Sigmoid colon (tissue), 7 donors: ENCODE measurements around the gene FGF12. TPM values are rescaled to one million over a fixed set of nuclear protein-coding genes. Genes with fewer than 3 reads are reported as not detected.

Source experiments
- DNase-seq: peaks from one replicate; pipeline ENCODE4 v3.0.0-alpha.2; 2019
- H3K27ac ChIP-seq, 4 donors: fragments of 200-600 bp; sonication (generic); one replicate each; pipeline ENCODE4 v1.5.1; 2016 to 2019; ENCODE audit warnings: mild to moderate bottlenecking in 1 of 4
- H3K27me3 ChIP-seq, 3 donors: fragments of 200-600 bp; sonication (generic); one replicate each; pipeline ENCODE4 v1.5.1; 2019; ENCODE audit warnings: mild to moderate bottlenecking in 1 of 3
- H3K36me3 ChIP-seq, 4 donors: fragments of 200-600 bp; sonication (generic); one replicate each; pipeline ENCODE4 v1.5.1; 2016 to 2019
- H3K4me1 ChIP-seq, 4 donors: fragments of 200-600 bp; sonication (generic); one replicate each; pipeline ENCODE4 v1.5.1; 2017 to 2019
- H3K4me3 ChIP-seq, 4 donors: fragments of 200-600 bp; sonication (generic); one replicate each; pipeline ENCODE4 v1.5.1; 2017 to 2019; ENCODE audit warnings: mild to moderate bottlenecking in 2 of 4, moderate library complexity in 1 of 4
- H3K9me3 ChIP-seq, 4 donors: fragments of 200-600 bp in 3 of 4; sonication (generic) in 3 of 4; one replicate each; pipeline versions ENCODE4 v1.5.1 to v1.6.1; 2013 to 2019
- EP300 ChIP-seq, 4 donors: sonication (generic); formaldehyde crosslinking; IDR thresholded peaks; one replicate each; pipeline ENCODE4 v1.6.1; 2017; ENCODE audit warnings: antibody characterized with exemption in 4 of 4
- POLR2A ChIP-seq, 2 donors: fragments of 450-650 bp; IDR thresholded peaks; one replicate each; pipeline ENCODE4 v1.6.1; 2016; ENCODE audit warnings: antibody characterized with exemption in 2 of 2, mild to moderate bottlenecking in 2 of 2, moderate library complexity in 2 of 2
- POLR2AphosphoS5 ChIP-seq, 4 donors: sonication (generic); formaldehyde crosslinking; IDR thresholded peaks; one replicate each; pipeline ENCODE4 v1.6.1; 2017; ENCODE audit warnings: antibody characterized with exemption in 4 of 4
- WGBS, 2 donors: extraction: QIAGEN DNeasy Blood & Tissue Kit; methylation state at CpG; one replicate each; pipeline ENCODE4 v1.1.7; 2013; 5-methylcytosine and 5-hydroxymethylcytosine counted together
- intact Hi-C: fragments of 100-400 bp; cut with DNase I; formaldehyde crosslinking; loops from one replicate; pipeline ENCODE4 v1.15.1; 2023
- polyA plus RNA-seq, 3 donors: library from polyadenylated mRNA; stranded (reverse); fragments of 200-250 nt; gene quantifications; one replicate each; pipeline ENCODE4 v1.2.3, GENCODE V29; 2013
- total RNA-seq, 4 donors: library from RNA; depleted of rRNA; stranded (reverse); fragments of >200 nt; gene quantifications; one replicate each; pipeline ENCODE4 v1.1.0, GENCODE V29; 2016
- TF ChIP-seq, protein P1 (sequence below), 4 experiments: fragments of 450-650 bp in 3 of 4; fragments of 200-600 bp in 1 of 4; IDR thresholded peaks; one replicate each; pipeline ENCODE4 v1.5.1; 2016 to 2019; ENCODE audit warnings: antibody characterized with exemption in 4 of 4, mild to moderate bottlenecking in 3 of 4, moderate library complexity in 2 of 4
- donor health status: healthy with polysubstance abuse.
- donor health status: Bipolar disorder and iron deficiency.
- donor health status: healthy.

FGF12 gene
- total and polyA plus RNA-seq, 7 donors = 0.32 to 7.8 (median 1.8) TPM

DNA sequence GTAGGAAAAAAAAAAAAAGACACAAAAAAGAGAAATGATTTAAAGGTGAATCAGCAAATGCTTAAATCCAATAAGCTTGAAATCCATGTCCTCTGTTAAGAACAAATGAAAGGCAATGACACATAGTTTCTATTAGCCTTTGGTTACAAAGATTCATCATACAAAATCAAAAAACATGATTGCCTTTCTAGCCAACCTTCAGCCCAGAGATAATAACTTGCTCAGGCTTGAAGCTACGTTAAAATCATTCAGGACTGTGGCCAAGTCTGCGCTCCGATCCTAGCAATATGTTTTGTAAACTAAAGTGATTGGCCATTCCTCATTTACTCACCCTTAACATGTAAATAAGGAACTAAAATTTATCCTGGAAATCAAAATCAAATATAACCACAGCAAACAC lies 556.7 kb downstream of the FGF12 start:
- Histone ChIP-seq H3K36me3 (no peaks in the 10 kb centered on the region), H3K4me3 (no peak overlapping the region), H3K4me1 (no peaks in the 10 kb centered on the region), H3K27ac (no peak overlapping the region), H3K27me3 (no peaks in the 10 kb centered on the region), H3K9me3 (no peaks in the 10 kb centered on the region)
- 39 to 80% methylated on average over 3 of the region's 3 CpGs for WGBS, 2 donors
- intact Hi-C loops = no loop called here
- no peak for DNase-seq
- no peak for TF ChIP-seq POLR2A (IDR thresholded peaks at IDR 0.05)
- TF ChIP-seq, protein P1, sequence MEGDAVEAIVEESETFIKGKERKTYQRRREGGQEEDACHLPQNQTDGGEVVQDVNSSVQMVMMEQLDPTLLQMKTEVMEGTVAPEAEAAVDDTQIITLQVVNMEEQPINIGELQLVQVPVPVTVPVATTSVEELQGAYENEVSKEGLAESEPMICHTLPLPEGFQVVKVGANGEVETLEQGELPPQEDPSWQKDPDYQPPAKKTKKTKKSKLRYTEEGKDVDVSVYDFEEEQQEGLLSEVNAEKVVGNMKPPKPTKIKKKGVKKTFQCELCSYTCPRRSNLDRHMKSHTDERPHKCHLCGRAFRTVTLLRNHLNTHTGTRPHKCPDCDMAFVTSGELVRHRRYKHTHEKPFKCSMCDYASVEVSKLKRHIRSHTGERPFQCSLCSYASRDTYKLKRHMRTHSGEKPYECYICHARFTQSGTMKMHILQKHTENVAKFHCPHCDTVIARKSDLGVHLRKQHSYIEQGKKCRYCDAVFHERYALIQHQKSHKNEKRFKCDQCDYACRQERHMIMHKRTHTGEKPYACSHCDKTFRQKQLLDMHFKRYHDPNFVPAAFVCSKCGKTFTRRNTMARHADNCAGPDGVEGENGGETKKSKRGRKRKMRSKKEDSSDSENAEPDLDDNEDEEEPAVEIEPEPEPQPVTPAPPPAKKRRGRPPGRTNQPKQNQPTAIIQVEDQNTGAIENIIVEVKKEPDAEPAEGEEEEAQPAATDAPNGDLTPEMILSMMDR (IDR thresholded peaks at IDR 0.05) = no peak
- TF ChIP-seq POLR2AphosphoS5 (IDR thresholded peaks at IDR 0.05) = no peak
- TF ChIP-seq EP300 (IDR thresholded peaks at IDR 0.05) = no peak

DNA sequence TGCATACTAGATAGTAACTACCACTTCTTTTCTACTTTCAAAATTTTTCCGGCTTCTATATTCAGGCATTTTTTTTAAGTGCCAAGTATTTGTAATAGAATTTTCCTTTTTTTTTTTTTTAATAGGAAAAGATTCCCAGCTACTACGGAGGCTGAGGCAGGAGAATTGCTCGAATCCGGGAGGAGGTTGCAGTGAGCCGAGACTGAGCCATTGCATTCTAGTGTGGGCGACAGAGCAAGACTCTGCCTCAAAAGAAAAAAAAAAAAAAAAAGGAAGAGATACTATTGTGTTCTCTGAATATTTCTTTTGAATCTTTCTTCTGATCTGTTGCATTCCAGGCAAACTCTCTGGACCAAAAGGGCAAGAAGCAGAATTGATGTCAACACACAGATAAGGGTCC lies 557.3 kb downstream of the FGF12 start:
- H3K4me3 ChIP-seq = no peak overlapping the region
- H3K36me3 ChIP-seq = no peaks in the 10 kb centered on the region
- no peaks in the 10 kb centered on the region for H3K4me1 ChIP-seq
- intact Hi-C loops = no loop called here
- H3K27me3 ChIP-seq = no peaks in the 10 kb centered on the region
- H3K9me3 ChIP-seq = no peaks in the 10 kb centered on the region
- DNase-seq = no peak
- no peak overlapping the region for H3K27ac ChIP-seq
- no peak for TF ChIP-seq POLR2AphosphoS5 (IDR thresholded peaks at IDR 0.05)
- TF ChIP-seq, protein P1 (IDR thresholded peaks at IDR 0.05) = no peak
- TF ChIP-seq POLR2A (IDR thresholded peaks at IDR 0.05) = no peak
- TF ChIP-seq EP300 (IDR thresholded peaks at IDR 0.05) = no peak
- 90 to 92% methylated on average over 6 of the region's 6 CpGs for WGBS, 2 donors

DNA sequence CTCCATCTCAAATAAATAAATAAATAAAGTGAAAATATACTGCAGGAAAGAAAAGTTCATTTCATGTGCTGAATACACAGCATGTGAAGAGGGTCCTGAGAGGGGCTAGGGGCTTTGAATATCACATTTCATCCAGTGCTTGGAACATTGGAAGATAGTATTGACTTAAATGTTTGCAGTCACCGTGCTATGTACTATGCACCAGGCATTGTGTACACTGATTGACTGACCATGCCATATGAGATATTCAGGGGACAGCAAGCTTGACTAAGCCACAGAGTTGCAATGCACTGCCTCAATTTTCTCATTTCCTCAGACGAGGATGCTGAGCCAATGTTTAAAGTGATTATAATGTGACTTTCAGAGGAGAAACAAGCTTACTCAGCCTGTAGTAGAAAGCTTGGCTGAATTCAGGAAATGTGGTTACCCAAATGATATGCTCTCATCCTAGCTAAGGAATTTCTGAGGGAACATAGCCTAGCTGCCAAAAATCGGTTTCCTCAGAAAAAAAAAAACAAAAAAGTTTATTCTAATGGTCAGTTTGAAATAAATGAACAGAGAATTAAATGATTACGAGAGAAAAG lies 557.9 kb downstream of the FGF12 start:
- Histone ChIP-seq H3K27ac (no peak overlapping the region), H3K4me1 (no peaks in the 10 kb centered on the region), H3K9me3 (no peaks in the 10 kb centered on the region), H3K36me3 (no peaks in the 10 kb centered on the region), H3K27me3 (no peaks in the 10 kb centered on the region), H3K4me3 (no peak overlapping the region)
- 67 to 79% methylated on average over 4 of the region's 4 CpGs for WGBS, 2 donors
- intact Hi-C loops = no loop called here
- TF ChIP-seq EP300 (IDR thresholded peaks at IDR 0.05) = no peak
- TF ChIP-seq POLR2A (IDR thresholded peaks at IDR 0.05) = no peak
- TF ChIP-seq, protein P1 (IDR thresholded peaks at IDR 0.05) = no peak
- TF ChIP-seq POLR2AphosphoS5 (IDR thresholded peaks at IDR 0.05) = no peak
- no peak for DNase-seq

DNA sequence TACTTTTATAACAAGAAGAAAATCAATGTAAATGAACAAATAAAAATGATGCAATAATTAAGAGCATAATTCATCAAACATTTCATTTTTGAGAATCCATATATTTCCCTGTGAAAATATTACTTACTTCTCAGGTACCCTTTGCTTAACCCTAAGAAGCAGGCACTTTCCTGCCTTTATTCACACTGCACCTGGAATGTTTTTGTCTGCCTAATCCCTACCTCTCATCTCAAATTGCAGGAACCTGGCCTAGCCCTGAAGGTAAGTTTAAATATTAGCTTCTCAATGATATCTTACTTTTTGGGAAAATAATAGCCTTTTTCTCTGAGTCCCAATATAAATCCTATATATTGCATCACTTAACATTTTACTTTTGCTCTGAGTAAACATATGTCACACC lies 559.1 kb downstream of the FGF12 start:
- H3K27ac ChIP-seq = no peak overlapping the region
- H3K36me3 ChIP-seq = no peaks in the 10 kb centered on the region
- no peak overlapping the region for H3K4me3 ChIP-seq
- H3K9me3 ChIP-seq = no peaks in the 10 kb centered on the region
- intact Hi-C loops = no loop called here
- no peaks in the 10 kb centered on the region for H3K4me1 ChIP-seq
- TF ChIP-seq, protein P1 (IDR thresholded peaks at IDR 0.05) = no peak
- TF ChIP-seq POLR2AphosphoS5 (IDR thresholded peaks at IDR 0.05) (no peak), POLR2A (IDR thresholded peaks at IDR 0.05) (no peak), EP300 (IDR thresholded peaks at IDR 0.05) (no peak)
- no peak for DNase-seq
- H3K27me3 ChIP-seq = no peaks in the 10 kb centered on the region

DNA sequence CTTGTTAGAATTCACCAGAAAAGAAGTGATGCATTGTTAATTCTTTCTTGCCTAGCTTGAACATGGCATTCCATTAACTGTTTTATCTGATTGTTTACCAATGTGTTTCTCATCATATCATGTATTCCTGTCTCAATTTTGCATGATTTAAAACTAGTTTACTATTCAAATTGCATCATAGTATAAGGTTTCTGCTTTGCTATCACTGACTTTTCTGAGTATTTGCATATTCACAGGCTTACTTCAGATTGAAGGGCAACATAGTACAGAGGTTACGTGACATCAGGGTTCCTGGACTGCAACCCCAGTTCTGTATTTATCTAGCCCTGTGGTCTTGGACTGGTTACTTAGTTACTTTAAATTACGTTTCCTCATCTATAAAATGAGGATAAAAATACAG lies 561.8 kb downstream of the FGF12 start:
- TF ChIP-seq EP300 (IDR thresholded peaks at IDR 0.05) (no peak), POLR2A (IDR thresholded peaks at IDR 0.05) (no peak), POLR2AphosphoS5 (IDR thresholded peaks at IDR 0.05) (no peak)
- TF ChIP-seq, protein P1 (IDR thresholded peaks at IDR 0.05) = no peak
- WGBS, 2 donors = 52 to 75% methylated on average over 2 of the region's 2 CpGs
- no peak overlapping the region for H3K27ac ChIP-seq
- no peaks in the 10 kb centered on the region for H3K4me1 ChIP-seq
- H3K27me3 ChIP-seq = no peaks in the 10 kb centered on the region
- intact Hi-C loops = no loop called here
- no peak overlapping the region for H3K4me3 ChIP-seq
- no peaks in the 10 kb centered on the region for H3K36me3 ChIP-seq
- H3K9me3 ChIP-seq = no peaks in the 10 kb centered on the region
- DNase-seq = no peak
